ENCODE measurements around the gene GABRG3.

- TF ChIP-seq, protein P1, sequence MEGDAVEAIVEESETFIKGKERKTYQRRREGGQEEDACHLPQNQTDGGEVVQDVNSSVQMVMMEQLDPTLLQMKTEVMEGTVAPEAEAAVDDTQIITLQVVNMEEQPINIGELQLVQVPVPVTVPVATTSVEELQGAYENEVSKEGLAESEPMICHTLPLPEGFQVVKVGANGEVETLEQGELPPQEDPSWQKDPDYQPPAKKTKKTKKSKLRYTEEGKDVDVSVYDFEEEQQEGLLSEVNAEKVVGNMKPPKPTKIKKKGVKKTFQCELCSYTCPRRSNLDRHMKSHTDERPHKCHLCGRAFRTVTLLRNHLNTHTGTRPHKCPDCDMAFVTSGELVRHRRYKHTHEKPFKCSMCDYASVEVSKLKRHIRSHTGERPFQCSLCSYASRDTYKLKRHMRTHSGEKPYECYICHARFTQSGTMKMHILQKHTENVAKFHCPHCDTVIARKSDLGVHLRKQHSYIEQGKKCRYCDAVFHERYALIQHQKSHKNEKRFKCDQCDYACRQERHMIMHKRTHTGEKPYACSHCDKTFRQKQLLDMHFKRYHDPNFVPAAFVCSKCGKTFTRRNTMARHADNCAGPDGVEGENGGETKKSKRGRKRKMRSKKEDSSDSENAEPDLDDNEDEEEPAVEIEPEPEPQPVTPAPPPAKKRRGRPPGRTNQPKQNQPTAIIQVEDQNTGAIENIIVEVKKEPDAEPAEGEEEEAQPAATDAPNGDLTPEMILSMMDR (IDR thresholded peaks at IDR 0.05) = no peak
- TF ChIP-seq POLR2AphosphoS5 (IDR thresholded peaks at IDR 0.05) = no peak
These were observed 164.2 kb downstream of the GABRG3 start for GRCh38 chr15:27135151-27135550.
